Fibroblast of lung (primary cell): Measurements from ENCODE around the gene CLNK. TPM values are rescaled to one million over a fixed set of nuclear protein-coding genes. Genes with fewer than 3 reads are reported as not detected.

Source experiments
- DNase-seq, 2 donors: peaks; one replicate each; pipeline versions ENCODE4 v3.0.0 to v3.0.0-alpha.2; 2010; ENCODE audit warnings: low read depth in 2 of 2
- H2AFZ ChIP-seq: 2 replicates; pipeline ENCODE4 v1.5.1; 2012; ENCODE audit warnings: low read length, control low read depth, inconsistent platforms
- H3K27ac ChIP-seq: 2 replicates; pipeline ENCODE4 v1.5.1; 2011; ENCODE audit warnings: low read length, control low read depth; ENCODE audit not compliant: insufficient read depth
- H3K27me3 ChIP-seq: 2 replicates; pipeline ENCODE4 v1.5.1; 2011; ENCODE audit warnings: mild to moderate bottlenecking, low read length; ENCODE audit not compliant: control insufficient read depth, insufficient read depth
- H3K36me3 ChIP-seq: 2 replicates; pipeline ENCODE4 v1.5.1; 2011; ENCODE audit warnings: low read length; ENCODE audit not compliant: control insufficient read depth, insufficient read depth
- H3K4me1 ChIP-seq: 2 replicates; pipeline ENCODE4 v1.5.1; 2011; ENCODE audit warnings: low read length; ENCODE audit not compliant: control insufficient read depth, insufficient read depth; ENCODE audit errors: extremely low read depth
- H3K4me2 ChIP-seq: 2 replicates; pipeline ENCODE4 v1.5.1; 2011; ENCODE audit warnings: low read length, control low read depth; ENCODE audit not compliant: insufficient read depth; ENCODE audit errors: extremely low read depth
- H3K4me3 ChIP-seq, 4 experiments: fragments of 200-600 bp in 1 of 4; sonication (generic) in 1 of 4; replicated peaks in 1 of 4; 2 replicates each; pipeline ENCODE4 v1.5.1; 2011 to 2016; ENCODE audit warnings: low read length in 4 of 4, low read depth in 3 of 4, mild to moderate bottlenecking in 3 of 4, control low read depth in 2 of 4, inconsistent platforms in 1 of 4, mixed read lengths in 1 of 4; ENCODE audit not compliant: insufficient read depth in 1 of 4; ENCODE audit errors: control extremely low read depth in 1 of 4
- H3K79me2 ChIP-seq: 2 replicates; pipeline ENCODE4 v1.5.1; 2012; ENCODE audit warnings: mild to moderate bottlenecking, low read length, inconsistent platforms; ENCODE audit not compliant: control insufficient read depth, insufficient read depth
- H3K9ac ChIP-seq: 2 replicates; pipeline ENCODE4 v1.5.1; 2011; ENCODE audit warnings: mild to moderate bottlenecking, low read length, control low read depth; ENCODE audit not compliant: insufficient read depth
- H3K9me3 ChIP-seq: 2 replicates; pipeline ENCODE4 v1.5.1; 2012; ENCODE audit warnings: low read depth, low read length; ENCODE audit not compliant: control insufficient read depth, insufficient read depth
- H4K20me1 ChIP-seq: 2 replicates; pipeline ENCODE4 v1.5.1; 2011; ENCODE audit warnings: low read length; ENCODE audit not compliant: control insufficient read depth, insufficient read depth; ENCODE audit errors: extremely low read depth
- CTCF ChIP-seq, 2 donors: IDR thresholded peaks in 1 of 2; conservative IDR thresholded peaks in 1 of 2; 1 replicate in 1 of 2; 2 replicates in 1 of 2; pipeline ENCODE4 v1.5.1; 2011 to 2012; ENCODE audit warnings: low read length in 2 of 2, control low read depth in 1 of 2, inconsistent platforms in 1 of 2, low read depth in 1 of 2, mild to moderate bottlenecking in 1 of 2
- EZH2 ChIP-seq: IDR thresholded peaks from 2 replicates; pipeline ENCODE4 v1.5.1; 2012; ENCODE audit warnings: low read length, control low read depth, mild to moderate bottlenecking; ENCODE audit errors: missing control alignments
- polyA plus RNA-seq, 2 donors: library from polyadenylated mRNA; depleted of rRNA in 1 of 2; stranded (reverse) in 1 of 2; unstranded in 1 of 2; fragments of >200 nt; gene quantifications; 2 replicates each; pipeline ENCODE4 v1.2.1, GENCODE V29; 2011 to 2012; ENCODE audit warnings: missing spikeins in 1 of 2
- total RNA-seq: library from RNA; depleted of rRNA; stranded (reverse); fragments of >200 nt; gene quantifications from 2 replicates; pipeline ENCODE4 v1.2.1, GENCODE V29; 2014

Gene CLNK
- total and polyA plus RNA-seq, 2 donors (not counting 1 experiment from before 2014, with no cell fraction given), result not detected

GRCh38 chr4:10704430-10704810 lies 19.9 kb upstream of the CLNK start:
- Histone ChIP-seq H3K9me3 (no peaks in the 10 kb centered on the region), H3K4me2 (no peak overlapping the region), H3K79me2 (no peaks in the 10 kb centered on the region), H3K36me3 (no peaks in the 10 kb centered on the region), H3K27ac (no peak overlapping the region), H3K9ac (no peak overlapping the region), H4K20me1 (no peaks in the 10 kb centered on the region), H3K4me1 (no peaks in the 10 kb centered on the region), H3K27me3 (no peaks in the 10 kb centered on the region), H3K4me3 (no peak overlapping the region), H2AFZ (no peak overlapping the region)
- DNase-seq, result no peak
- TF ChIP-seq EZH2, result no peak
- no peak for TF ChIP-seq CTCF (conservative IDR thresholded peaks at IDR 0.05 in 1 of 2, IDR thresholded peaks at IDR 0.05 in 1 of 2; ENCODE audit: low read depth in 1 of 2, low read length in 2 of 2)

GRCh38 chr4:10703766-10704429 lies 19.3 kb upstream of the CLNK start:
- DNase-seq, result peak; percentile 49 to 65
- TF ChIP-seq CTCF (conservative IDR thresholded peaks at IDR 0.05 in 1 of 2, IDR thresholded peaks at IDR 0.05 in 1 of 2; ENCODE audit: low read depth in 1 of 2, low read length in 2 of 2) (no peak), EZH2 (no peak)
- Histone ChIP-seq H3K4me3 (no peak overlapping the region), H2AFZ (no peak overlapping the region), H3K27ac (no peak overlapping the region), H3K36me3 (no peaks in the 10 kb centered on the region), H3K4me2 (no peak overlapping the region), H4K20me1 (no peaks in the 10 kb centered on the region), H3K9me3 (no peaks in the 10 kb centered on the region), H3K4me1 (no peaks in the 10 kb centered on the region), H3K27me3 (no peaks in the 10 kb centered on the region), H3K79me2 (no peaks in the 10 kb centered on the region), H3K9ac (no peak overlapping the region)

- Histone ChIP-seq H3K4me3 (no peak overlapping the region), H3K27ac (no peak overlapping the region), H3K4me2 (no peak overlapping the region), H4K20me1 (no peaks in the 10 kb centered on the region), H3K9me3 (no peaks in the 10 kb centered on the region), H3K4me1 (no peaks in the 10 kb centered on the region), H3K9ac (no peak overlapping the region), H3K27me3 (no peaks in the 10 kb centered on the region), H3K79me2 (no peaks in the 10 kb centered on the region), H2AFZ (no peak overlapping the region), H3K36me3 (no peaks in the 10 kb centered on the region)
- DNase-seq, result peak; percentile 30 to 57
- TF ChIP-seq EZH2, result no peak
- no peak for TF ChIP-seq CTCF (conservative IDR thresholded peaks at IDR 0.05 in 1 of 2, IDR thresholded peaks at IDR 0.05 in 1 of 2; ENCODE audit: low read depth in 1 of 2, low read length in 2 of 2)
Observed at GRCh38 chr4:10703156-10703555, 18.6 kb upstream of the CLNK start.
